ENCODE measurements around the gene FANCE.
"Not testable (repeated sequence)": the region's sequence is repeated elsewhere in the genome, so short reads cannot be mapped to it uniquely, and the experiment has no call there.

The FANCE gene

DNA sequence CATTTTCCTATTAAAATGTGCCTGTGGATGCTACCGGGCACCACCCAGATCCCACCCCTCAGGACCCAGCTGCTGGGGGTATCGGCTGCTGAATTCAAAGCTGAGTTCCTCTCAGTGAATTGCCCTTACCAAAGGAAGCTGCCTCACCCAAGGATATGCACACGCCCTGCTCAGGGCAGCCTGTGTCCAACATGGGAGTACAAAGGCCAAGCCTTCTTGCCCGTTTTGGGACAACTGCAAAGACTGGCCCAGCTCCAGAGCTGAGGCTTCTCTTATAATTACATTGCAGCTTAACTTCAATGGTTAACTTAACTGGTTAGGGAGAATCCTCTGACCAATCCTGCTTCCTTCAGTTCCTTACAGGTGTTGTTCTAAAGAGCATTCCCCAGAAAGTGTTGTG lies 19.8 kb upstream of the FANCE start:
- no peak for DNase-seq (ENCODE audit: low spot score)

DNA sequence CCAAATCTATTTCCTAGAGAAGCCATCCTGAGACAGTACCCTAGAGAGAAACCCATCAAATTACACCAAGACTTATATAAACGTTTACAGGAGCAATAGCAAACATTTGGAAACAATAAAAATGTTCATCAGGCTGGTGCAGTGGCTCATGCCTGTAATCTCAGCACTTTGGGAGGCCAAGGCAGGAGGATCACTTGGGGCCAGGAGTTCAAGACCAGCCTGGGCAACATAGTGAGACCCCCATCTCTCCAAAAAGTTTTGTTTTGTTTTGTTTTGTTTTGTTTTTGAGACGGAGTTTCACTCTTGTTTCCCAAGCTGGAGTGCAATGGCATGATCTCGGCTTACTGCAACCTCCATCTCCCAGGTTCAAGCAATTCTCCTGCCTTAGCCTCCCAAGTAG lies 19.4 kb upstream of the FANCE start:
- not testable (repeated sequence) for DNase-seq (ENCODE audit: low spot score)

DNA sequence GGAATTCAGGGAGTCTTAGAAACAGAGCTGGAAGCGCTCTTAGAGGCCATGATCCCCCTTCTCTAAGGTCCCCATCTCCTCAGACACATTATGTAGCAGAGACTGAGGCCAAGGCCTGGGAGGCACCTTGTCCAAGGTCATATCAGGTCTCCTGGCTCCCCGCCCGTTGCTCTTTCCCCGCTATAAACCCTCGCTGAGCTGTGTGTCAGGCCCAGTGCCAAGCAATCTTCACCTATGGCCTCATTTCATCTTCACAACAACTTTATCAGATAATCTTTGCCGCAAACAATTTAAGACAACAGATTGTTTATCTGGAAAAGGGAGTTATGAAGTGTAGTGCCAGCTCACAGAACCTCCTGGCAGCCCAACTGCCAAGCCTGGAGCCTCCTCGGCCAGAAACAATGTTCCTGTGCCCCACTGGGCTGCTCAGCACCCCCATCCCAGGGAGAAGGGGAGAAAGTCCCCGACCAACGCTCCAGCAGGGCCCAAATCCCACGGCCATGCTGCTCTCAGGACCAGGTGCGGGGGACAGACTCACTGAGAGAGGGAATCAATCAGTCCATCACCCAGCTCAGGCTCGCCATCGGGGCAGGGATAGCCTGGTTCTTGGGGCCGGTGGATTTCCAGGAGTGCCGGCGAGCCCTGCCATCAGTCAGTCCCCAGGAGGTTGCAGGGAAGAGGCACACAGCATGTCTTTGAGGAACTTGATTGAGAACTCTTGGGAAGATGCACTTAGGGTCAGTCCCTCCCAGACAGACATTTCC lies 16.9 kb upstream of the FANCE start:
- DNase-seq (ENCODE audit: low spot score), result no peak

DNA sequence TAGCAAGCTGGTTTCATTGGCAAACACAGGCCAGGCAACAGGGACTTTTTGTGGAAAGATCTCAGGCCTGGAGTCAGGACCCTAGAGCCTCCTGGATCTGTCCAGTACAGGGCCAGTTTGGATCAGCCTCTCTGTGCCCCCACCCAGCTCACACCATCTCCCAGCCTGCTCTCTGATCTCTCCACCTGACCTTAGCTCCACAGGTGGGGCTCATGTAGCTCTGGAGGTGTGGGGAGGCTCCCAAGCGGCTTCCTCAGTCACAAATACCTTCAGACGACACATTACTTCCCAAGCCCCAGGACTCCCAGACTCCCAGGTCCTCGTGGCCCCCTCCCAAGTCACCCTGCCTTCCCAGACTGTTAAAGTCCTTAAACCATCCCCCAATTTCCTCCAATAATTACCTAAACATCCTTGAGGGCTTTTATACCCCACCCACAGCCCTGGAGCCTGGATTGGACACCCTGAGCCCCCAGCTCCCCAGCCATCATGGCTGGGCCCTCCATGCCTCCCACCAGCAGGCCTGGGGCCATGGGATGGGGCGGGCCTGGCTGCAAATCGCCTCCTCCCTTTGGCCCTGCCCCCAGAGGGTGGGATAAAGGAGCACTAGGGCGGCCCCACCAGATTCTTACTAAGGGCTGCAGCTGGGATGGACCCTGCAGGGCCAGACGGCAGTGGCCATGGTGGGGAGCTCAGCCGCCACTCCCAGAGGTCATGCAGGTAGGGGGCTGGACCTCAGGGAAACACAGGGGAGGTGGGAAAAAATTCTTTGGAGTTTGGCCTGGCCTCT lies 15.9 kb upstream of the FANCE start:
- no peak for DNase-seq (ENCODE audit: low spot score)

DNA sequence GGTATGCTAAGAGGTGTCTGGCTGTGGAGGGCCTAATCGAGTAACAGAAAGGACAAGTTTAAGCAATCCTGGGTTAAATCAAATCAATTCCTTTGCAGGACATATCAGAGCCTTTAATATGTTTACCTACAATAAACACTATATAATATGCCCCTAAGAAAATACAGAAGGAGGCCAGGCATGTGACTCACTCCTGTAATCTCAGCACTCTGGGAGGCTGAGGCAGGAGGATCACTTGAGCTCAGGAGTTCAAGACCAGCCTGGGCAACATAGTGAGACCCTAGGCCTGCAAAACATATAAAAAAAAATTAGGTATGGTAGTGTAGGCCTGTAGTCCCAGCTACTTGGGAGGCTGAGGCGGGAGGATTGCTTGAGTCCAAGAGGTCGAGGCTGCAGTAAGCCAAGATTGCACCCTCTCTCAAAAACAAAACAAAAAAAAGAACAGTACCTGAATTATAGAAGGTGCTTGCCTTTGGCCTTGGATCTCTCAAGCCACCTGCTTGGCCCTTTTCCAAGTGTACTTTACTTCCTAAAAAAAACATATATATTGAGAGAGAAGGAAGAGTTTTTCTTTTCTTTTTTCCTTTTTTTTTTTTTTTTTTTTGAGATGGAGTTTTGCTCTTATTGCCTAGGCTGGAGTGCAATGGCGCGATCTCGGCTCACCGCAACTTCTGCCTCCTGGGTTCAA lies 13.6 kb upstream of the FANCE start:
- DNase-seq (ENCODE audit: low spot score), result not testable (repeated sequence)

DNA sequence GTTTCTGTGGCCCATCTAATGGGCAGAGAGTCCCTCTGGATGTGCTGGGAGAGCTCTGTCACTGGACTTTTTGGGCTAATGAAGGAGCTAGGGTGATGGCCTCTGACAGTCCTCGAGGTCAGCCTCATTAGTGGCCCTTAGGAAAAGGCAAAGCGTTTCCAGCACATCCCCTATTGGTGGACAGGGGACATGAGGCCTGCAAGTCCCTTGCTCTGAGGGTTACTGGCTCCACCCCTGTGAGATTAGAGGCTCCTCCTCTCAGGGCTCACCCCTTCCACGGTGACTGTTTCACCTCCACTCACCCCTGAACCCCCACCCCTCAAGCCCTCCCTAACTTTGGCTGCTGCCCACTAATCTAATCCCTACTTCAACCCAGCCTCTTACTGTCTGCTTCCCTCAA lies 12.8 kb upstream of the FANCE start:
- DNase-seq (ENCODE audit: low spot score), result no peak

DNA sequence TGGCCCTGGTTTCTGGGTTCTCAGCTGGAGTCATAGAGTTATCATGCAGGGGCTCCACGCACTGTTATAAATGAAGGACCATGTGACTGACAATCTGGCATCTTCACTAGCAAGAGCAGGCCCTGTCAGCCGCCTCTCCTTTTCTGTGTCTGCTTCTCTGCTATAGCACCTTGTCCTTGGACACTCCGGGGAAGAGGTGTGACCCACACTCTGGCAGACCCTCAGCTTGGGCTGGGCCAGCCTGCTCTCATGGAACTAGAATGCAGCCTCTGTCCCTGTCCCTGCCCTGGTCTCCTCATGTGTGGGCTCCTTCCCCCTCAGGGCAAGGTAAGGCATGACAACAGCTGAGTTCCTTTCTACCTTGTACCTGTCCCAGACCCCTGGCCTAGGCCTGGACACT lies 10.9 kb upstream of the FANCE start:
- DNase-seq (ENCODE audit: low spot score), result no peak

DNA sequence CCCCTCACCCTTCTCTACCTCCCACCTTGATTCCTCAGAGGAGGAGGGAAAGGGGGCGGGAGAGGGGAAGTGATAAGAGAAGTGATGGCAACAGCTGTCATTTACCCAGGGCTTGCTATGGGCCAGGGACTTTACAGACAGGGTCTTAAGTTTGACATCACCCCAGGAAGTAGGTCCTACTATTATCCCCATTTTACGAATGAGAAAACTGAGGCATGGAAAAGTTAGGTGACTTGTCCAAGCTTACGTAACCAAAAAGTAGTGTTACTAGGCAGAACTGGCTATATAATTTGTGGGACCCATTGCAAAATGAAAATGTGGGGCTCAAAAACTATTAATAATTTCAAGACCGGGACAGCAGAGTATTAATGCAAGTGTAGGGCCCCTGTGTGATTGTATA lies 10.5 kb upstream of the FANCE start:
- no peak for DNase-seq (ENCODE audit: low spot score)

DNA sequence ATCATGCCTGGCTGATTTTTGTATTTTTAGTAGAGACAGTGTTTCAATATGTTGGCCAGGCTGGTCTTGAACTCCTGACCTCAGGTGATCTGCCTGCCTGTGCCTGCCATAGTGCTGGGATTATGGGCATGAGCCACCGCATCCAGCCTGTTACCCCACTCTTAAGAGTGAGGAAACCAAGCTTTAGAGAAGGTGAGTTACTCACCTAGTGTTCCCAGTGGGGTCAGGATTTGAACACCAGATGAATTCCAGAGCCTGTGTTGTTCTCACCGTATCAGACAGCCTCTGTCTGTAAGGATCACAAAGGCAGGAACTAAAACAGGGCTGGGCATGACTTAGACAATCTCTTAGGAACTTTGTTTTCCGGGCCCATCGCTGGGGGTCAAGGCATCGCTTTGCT lies 9.4 kb upstream of the FANCE start:
- DNase-seq (ENCODE audit: low spot score), result no peak

DNA sequence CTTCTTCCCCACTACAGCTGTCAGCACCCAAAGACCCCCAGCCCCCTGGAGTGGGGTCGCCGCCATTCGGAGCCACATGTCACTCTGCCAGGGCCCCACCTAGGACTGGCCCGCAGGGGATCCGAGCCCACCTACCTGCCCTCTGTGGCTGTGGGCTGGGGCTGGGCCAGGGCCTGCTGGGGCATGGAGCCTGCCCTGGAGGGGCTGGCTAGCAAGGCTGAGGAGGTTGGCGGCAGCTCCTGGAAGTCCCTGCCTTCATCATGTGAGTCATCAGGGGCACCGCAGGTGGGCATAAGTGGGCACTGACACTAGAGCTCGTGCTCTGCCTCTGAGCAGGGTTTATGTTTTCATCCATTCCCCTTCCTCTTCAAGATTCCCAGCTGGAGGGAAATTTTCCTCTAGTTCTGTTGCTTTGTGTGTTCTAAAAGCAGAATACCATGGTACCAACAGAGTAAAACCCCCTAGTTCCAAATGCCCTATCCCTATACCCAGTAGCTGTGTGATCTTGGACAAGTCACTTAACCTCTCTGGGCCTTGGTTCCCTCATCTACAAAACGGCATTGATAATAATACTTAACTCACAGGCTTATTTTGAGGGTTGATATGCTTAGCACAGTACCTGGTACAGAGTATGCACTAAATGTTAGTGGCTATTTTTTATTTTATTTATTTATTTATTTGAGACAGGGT lies 8.7 kb upstream of the FANCE start:
- DNase-seq (ENCODE audit: low spot score), result no peak

DNA sequence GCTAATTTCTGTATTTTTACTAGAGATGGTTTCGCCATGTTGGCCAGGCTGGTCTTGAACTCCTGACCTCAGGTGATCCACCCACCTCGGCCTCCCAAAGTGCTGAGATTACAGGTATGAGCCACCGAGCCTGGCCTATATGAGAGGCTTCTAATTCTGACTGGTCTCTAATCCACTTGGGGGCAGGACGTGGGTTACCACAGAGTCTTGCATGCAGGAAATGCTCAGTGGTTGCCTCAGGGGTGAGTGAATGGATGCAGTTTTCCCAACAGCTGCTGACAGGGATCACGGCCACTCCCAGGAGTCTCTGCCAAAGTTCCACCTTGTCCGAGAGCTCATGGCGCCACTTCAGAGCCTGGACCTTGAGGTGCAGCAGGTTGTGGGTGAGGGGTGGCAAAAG lies 6.4 kb upstream of the FANCE start:
- DNase-seq (ENCODE audit: low spot score), result no peak

DNA sequence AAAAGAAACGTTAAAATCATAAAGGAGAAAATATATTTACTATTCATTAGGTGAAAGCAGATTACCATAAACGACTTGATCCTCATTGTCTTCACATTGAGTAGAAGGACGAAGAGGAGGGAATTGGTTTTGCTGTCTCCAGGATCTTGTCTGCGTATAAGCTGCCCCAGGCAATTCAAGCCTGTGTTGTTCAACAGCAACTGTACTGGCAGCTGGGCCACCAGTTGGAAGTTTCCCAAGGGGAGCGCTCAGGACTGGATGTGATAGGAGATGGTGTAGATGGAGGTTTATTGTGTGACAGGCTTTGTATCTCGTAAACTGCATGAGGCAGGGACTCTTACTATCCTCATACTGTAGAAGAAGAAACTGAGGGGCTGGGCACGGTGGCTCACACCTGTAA lies 3.9 kb upstream of the FANCE start:
- no peak for DNase-seq (ENCODE audit: low spot score)

DNA sequence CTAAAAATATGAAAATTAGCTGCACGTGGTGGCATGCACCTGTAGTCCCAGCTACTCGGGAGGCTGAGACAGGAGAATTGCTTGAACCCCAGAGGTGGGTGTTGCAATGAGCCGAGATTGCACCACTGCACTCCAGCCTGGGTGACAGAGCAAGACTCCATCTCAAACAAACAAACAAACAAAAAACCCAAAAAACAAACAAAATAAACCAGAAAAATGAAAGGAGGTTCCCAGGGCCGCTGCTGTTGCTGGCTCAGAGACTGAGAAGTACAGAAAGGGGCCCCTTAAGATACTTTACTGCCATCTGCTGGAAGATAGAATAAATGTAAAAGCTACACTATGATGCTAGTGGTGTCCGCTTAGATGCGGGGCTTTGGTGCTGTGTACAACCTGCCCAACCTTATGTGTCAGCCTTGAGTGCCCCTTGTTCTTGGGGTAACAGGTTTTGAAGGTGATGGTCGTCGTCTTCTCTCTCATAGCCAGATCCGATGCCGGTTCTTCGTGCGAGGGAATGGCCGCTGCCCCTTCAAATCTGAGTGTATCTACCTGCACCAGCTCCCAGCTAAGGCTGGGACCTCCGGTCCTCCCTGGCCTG lies 2.8 kb upstream of the FANCE start:
- DNase-seq (ENCODE audit: low spot score), result peak; percentile 87

DNA sequence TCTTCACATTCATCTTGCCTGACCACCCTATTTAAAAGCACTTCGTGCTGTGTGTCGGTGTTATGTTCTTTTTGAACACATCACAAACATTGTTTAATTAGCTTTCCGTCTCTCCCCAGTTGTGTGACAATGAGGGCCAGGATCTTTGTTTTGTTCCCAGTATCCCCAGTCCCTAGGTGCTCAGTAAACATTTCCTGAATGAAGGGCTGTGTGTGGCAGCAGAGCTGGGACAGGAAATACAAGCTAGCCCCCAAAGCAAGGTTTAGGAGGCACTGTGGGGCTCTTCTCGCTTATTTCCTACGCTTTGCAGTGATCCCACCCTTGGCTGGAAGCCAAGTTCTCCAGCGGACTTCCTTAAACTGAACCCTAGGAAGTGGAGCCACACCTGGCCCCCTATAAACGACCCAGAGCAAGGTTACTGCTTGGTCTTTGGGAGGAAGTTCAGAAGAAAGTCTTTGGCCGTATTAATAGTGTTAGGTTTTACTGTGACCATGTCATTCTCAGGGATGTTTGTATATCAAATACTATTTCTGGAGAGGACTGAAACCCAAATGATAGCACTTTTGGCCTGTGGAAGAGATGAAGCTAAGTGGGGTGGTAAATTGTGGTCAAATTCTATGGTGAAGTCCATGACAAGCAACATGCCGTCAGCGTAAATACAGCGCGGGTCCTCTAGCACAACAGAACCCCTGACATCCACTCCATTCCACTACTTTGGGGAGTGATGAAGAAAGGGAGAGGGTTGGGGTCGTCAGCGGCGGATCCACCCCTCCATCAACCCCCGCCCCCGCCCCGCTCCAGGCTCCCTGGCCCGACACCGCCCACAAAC lies 570 bp upstream of the FANCE start:
- no peak for DNase-seq (ENCODE audit: low spot score)

DNA sequence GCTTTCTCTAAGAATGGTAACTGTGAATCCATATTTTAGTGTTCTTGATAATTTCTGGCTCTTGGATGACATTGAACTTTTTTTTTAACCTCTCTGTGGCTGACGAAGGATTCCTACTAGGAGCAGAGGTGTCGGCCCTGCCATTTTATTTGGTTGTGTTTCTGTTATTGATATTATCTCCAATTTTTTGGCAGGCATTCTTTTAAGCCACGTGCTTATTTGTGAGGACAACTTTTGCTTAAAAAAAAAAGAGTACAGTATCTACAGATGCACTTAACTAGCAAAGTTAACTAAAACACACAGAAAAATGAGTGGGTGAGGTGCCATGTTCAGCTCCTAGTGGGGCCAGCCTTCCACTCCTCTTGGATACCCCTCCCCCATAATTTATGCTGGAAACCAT lies 1.1 kb downstream of the FANCE start:
- DNase-seq (ENCODE audit: low spot score), result no peak

DNA sequence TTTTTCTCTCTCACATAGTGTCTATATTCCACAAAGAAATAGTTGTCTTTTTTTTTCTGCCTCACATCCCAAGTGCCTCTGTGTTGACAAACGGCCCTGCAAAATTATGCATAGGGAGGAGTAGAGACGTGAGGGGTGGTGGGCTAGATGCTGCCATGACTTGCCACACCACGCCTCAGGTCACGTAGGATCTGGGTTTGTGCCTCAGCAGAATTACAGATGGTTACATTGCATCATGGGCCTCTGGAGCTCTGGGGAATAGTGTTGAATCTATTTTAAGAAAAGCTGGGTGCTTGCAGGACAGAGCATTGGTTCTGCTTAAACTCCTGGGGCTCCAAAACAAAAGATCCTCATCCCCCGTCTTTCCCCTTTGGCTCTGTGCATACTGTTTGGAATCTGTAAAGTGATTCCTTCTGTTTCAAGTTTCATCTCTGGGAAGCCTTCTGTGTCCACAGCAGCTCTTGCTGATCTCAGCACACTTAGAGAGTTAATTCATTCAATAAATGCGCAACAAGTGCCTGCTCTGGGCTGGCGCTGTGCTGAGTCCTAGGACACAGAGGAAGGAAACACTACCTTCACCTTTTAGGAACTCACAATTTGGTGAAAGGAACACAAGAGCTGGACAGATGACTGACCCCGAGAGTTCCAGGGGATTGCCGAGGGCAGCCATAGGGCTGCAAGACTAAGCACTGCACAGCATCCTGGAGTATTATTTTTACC lies 2.4 kb downstream of the FANCE start:
- DNase-seq (ENCODE audit: low spot score), result no peak

DNA sequence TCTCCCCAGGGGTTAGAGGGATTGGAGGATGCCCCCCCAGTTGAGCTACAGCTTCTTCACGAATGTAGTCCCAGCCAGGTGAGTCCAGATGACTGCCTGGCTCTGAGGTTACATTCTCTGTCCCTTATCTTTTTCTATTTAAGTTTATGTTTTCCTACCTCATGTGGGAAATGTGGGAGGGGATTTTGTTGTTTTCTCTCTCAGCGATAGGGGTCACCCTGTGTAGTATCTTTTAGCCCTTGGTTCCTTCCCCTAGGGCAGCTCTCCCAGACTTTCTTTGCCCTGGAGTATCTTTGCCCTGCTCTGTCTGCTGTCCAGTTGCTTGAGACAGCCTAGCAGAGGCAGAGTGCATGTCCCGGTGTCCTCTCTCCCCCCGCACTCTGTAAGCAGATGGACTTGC lies 5.8 kb downstream of the FANCE start:
- DNase-seq (ENCODE audit: low spot score), result no peak

DNA sequence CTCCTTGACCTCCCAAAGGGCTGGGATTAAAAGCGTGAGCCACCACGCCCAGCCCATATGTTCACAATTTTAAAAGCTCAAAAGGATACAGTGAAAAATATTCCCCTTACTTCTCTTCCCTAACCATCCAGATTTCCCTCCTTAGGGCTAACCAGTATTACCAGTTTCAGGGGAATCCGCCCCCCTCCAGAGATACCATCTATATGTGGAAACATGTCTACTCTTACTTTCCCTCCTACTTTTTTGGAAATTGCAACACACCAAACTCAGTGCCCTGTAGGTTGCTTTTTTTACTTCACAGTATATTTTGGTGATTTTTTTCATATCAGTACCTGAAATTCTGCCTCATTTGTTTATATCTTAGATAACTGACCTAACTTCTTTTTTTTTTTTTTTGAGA lies 9.1 kb downstream of the FANCE start:
- no peak for DNase-seq (ENCODE audit: low spot score)

DNA sequence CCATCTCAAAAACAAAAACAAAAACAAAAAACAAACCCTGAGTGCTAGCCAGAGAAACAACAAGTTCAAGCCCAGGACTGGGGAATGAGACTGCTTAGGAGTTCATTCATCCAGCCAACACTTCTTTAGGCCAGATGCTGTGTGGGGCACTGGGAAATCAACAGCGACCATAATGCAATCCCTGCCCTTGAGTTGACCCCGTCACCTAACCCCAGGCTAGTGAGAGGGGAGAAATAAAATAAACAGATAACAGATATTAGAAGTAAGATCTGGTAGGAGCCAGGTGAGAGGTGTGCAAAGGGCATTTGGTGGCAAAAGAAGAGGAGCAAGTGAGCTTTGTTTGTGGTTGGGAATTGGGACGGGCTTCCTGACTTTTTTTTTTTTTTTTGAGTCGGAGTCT lies 11.2 kb downstream of the FANCE start:
- DNase-seq (ENCODE audit: low spot score), result no peak

DNA sequence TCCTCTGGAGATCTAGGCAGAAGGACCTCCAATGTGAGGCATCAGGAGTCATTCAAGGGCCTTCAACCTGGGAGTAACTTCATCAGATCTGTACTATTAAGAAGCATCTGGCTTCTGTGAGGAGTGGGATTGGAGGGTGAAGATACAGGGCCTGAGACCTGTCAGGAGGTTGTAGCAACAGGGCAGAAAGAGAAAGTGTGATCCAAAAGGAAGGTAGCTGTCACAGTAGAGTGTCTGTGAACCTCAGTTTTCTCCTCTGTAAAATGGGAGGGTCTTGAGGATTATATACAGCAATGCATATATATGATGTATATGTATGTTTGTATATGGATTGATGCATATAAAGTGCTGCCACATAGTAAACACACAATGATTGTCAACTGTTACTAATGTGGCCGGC lies 13.5 kb downstream of the FANCE start:
- no peak for DNase-seq (ENCODE audit: low spot score)

Data from germinal center (tissue), 1 donor.